GM19372 (cell line): ENCODE data around the gene OR10T2.
"Not testable (repeated sequence)": the region's sequence is repeated elsewhere in the genome, so short reads cannot be mapped to it uniquely, and the experiment has no call there.

ENCODE experiments used
- ATAC-seq: cut with Tn5 transposase; IDR thresholded peaks from one replicate; pipeline ENCODE4 v1.9.1; 2021; ENCODE audit warnings: mild to moderate bottlenecking, low read depth, moderate library complexity; ENCODE audit not compliant: unreplicated experiment

OR10T2 gene

DNA sequence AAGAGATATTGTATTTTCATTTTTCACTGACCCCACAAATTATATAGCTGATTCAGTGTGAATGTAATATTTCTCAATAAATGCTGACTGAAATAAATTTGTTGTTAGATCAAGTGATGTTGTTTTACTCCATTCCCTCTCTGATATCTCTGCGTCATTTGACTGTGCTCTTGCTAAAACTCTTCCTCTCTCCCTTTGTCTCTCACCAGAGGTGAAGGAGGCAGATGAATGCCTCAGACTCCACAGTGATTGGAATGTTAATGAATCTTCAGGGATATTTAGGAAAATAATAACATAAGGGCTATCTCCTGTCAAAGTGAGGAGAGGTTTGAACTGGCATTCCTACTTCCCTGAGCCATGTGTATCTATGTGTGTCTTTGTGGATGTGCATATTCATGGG, 41.8 kb downstream of the OR10T2 start:
- ATAC-seq, result no peak

DNA sequence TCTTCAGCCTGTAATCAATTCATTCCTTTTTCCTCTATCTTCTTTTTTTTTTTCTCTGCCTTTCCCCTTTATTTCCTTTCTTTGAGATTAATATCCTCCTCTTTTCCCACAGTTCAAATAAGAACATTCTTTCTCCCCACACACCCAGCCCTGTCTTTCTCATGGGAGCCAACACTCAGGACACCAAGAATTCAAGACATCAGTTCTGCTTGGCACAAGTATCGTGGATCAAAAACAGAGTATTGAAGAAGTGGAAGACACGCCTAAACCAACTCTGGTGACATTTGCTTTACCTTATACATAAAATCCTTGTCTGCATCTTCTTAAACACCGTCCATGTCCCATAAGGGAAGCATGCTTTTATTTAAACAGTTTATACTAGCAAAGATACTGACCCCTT, 42.6 kb downstream of the OR10T2 start:
- no peak for ATAC-seq

- no peak for ATAC-seq
Measured at GRCh38 chr1:158355773-158356285, 43.4 kb downstream of the OR10T2 start.

DNA sequence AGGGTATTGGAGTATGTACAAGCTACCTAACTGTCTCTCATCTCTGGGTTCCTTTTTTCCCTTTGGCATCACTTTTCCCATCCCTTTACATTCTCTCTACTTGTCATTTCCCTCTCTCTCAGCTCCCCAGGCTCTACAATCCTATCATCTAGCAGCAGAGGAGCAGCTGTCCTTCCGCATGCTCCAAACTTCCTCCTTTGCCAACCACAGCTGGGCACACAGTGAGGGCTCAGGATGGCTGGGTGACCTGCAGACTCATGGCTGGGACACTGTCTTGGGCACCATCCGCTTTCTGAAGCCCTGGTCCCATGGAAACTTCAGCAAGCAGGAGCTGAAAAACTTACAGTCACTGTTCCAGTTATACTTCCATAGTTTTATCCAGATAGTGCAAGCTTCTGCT, 45.0 kb downstream of the OR10T2 start:
- no peak for ATAC-seq

- peak; percentile 57 for ATAC-seq
Measured at GRCh38 chr1:158353303-158354075, 45.8 kb downstream of the OR10T2 start, which contains the start of gene CD1E. TSS of gene CD1E (plus strand) at chr1:158353894. CDS start at chr1:158353989, 95 bp downstream.

DNA sequence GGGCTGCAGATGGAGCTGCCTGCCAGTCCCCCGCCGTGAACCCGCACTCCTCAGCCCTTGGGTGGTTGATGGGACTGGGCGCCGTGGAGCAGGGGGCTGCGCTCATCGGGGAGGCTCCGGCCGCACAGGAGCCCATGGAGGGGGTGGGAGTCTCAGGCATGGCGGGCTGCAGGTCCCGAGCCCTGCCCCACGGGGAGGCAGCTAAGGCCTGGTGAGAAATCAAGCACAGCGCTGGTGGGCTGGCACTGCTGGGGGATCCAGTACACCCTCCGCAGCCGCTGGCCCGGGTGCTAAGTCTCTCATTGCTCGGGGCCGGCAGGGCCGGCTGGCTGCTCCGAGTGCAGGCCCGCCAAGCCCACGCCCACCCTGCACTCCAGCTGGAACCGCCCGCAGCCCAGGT, 50.3 kb downstream of the OR10T2 start:
- not testable (repeated sequence) for ATAC-seq
